OCI-LY1 (cell line): ENCODE measurements around the gene GRK5.

Experiments used
- H2AFZ ChIP-seq: fragments of 200-600 bp; sonication (generic), shearing (Covaris generic); 2 replicates; pipeline ENCODE4 v1.6.0; 2014; ENCODE audit warnings: antibody characterized with exemption, mild to moderate bottlenecking, low read length
- H3F3A ChIP-seq: fragments of 200-600 bp; sonication (generic), shearing (Covaris generic); 2 replicates; pipeline ENCODE4 v1.6.0; 2014; ENCODE audit warnings: mild to moderate bottlenecking, antibody characterized with exemption, low read length, moderate library complexity; ENCODE audit not compliant: insufficient read depth
- H3K27ac ChIP-seq: fragments of 200-600 bp; sonication (generic); 2 replicates; pipeline ENCODE4 v1.5.1; 2014; ENCODE audit warnings: low read length, mixed run types, mild to moderate bottlenecking, low read depth; ENCODE audit not compliant: poor library complexity, severe bottlenecking
- H3K27me3 ChIP-seq: fragments of 200-600 bp; sonication (generic); 2 replicates; pipeline ENCODE4 v1.6.0; 2014; ENCODE audit warnings: antibody characterized with exemption, mild to moderate bottlenecking, low read length, moderate library complexity; ENCODE audit not compliant: insufficient read depth
- H3K36me3 ChIP-seq: fragments of 200-600 bp; sonication (generic); 2 replicates; pipeline ENCODE4 v1.6.1; 2014; ENCODE audit warnings: mild to moderate bottlenecking, antibody characterized with exemption, low read length, moderate library complexity, mixed read lengths; ENCODE audit not compliant: insufficient read depth
- H3K4me1 ChIP-seq: fragments of 200-600 bp; sonication (generic); 2 replicates; pipeline ENCODE4 v1.5.1; 2014; ENCODE audit warnings: mild to moderate bottlenecking, low read length, moderate library complexity; ENCODE audit not compliant: insufficient read depth, severe bottlenecking
- H3K4me2 ChIP-seq: fragments of 200-600 bp; sonication (generic), shearing (Covaris generic); 2 replicates; pipeline ENCODE4 v1.6.1; 2014; ENCODE audit warnings: low read length
- H3K4me3 ChIP-seq: fragments of 200-600 bp; sonication (generic); 2 replicates; pipeline ENCODE4 v1.5.1; 2014; ENCODE audit warnings: low read length, low read depth, mild to moderate bottlenecking, mixed read lengths; ENCODE audit not compliant: poor library complexity, severe bottlenecking
- H3K79me2 ChIP-seq: fragments of 200-600 bp; shearing (Covaris generic); 2 replicates; pipeline ENCODE4 v1.6.1; 2016; ENCODE audit warnings: mixed run types, low read length, mixed read lengths; ENCODE audit not compliant: insufficient read depth
- H3K9ac ChIP-seq: fragments of 200-600 bp; sonication (generic), shearing (Covaris generic); 2 replicates; pipeline ENCODE4 v1.6.1; 2014; ENCODE audit warnings: mild to moderate bottlenecking, low read length, mixed read lengths
- H3K9me2 ChIP-seq: fragments of 200-600 bp; sonication (generic), shearing (Covaris generic); 2 replicates; pipeline ENCODE4 v1.6.1; 2014; ENCODE audit warnings: low read depth, mild to moderate bottlenecking, low read length, mixed read lengths
- H3K9me3 ChIP-seq: fragments of 200-600 bp; shearing (Covaris generic); 2 replicates; pipeline ENCODE4 v1.6.1; 2014; ENCODE audit warnings: low read length, mixed read lengths
- H4K20me1 ChIP-seq: fragments of 200-600 bp; sonication (generic), shearing (Covaris generic); 2 replicates; pipeline ENCODE4 v1.6.0; 2016; ENCODE audit warnings: mild to moderate bottlenecking, low read length; ENCODE audit not compliant: insufficient read depth
- CTCF ChIP-seq: fragments of 200-600 bp; sonication (generic), shearing (Covaris generic); IDR thresholded peaks from 2 replicates; pipeline ENCODE4 v1.5.1; 2017; ENCODE audit warnings: mild to moderate bottlenecking, antibody characterized with exemption, low read length, moderate library complexity, mixed read lengths
- EZH2 ChIP-seq: fragments of 200-600 bp; sonication (generic), shearing (Covaris generic); IDR thresholded peaks from 2 replicates; pipeline ENCODE4 v1.8.0; 2017; ENCODE audit warnings: borderline replicate concordance, mixed run types, mild to moderate bottlenecking, antibody characterized with exemption, low read length, moderate library complexity, mixed read lengths

The GRK5 gene

GRCh38 chr10:119313644-119314043, 106.3 kb downstream of the GRK5 start:
- Histone ChIP-seq H2AFZ (no peak overlapping the region), H4K20me1 (no peaks in the 10 kb centered on the region), H3K79me2 (no peaks in the 10 kb centered on the region), H3K36me3 (no peaks in the 10 kb centered on the region), H3K4me1 (peaks cover 22% of the 10 kb centered on the region), H3K9ac (no peak overlapping the region), H3F3A (no peaks in the 10 kb centered on the region), H3K27ac (no peak overlapping the region), H3K27me3 (peaks cover 9% of the 10 kb centered on the region; the same call in 1 of the 2 replicates), H3K4me3 (no peak overlapping the region), H3K9me2 (no peaks in the 10 kb centered on the region), H3K9me3 (no peaks in the 10 kb centered on the region), H3K4me2 (no peak overlapping the region)
- TF ChIP-seq EZH2 (no peak), CTCF (no peak)

GRCh38 chr10:119314061-119314460, 106.7 kb downstream of the GRK5 start:
- H3K9me2 ChIP-seq = no peaks in the 10 kb centered on the region
- H3K79me2 ChIP-seq = no peaks in the 10 kb centered on the region
- H4K20me1 ChIP-seq = no peaks in the 10 kb centered on the region
- H3F3A ChIP-seq = no peaks in the 10 kb centered on the region
- H3K4me3 ChIP-seq = no peak overlapping the region
- TF ChIP-seq CTCF (no peak), EZH2 (no peak)
- H2AFZ ChIP-seq = no peak overlapping the region
- H3K9me3 ChIP-seq = no peaks in the 10 kb centered on the region
- no peaks in the 10 kb centered on the region for H3K36me3 ChIP-seq
- no peak overlapping the region for H3K4me2 ChIP-seq
- no peak overlapping the region for H3K27ac ChIP-seq
- no peak overlapping the region for H3K9ac ChIP-seq
- H3K4me1 ChIP-seq = peaks cover 18% of the 10 kb centered on the region
- H3K27me3 ChIP-seq = peaks cover 9% of the 10 kb centered on the region; the same call in 1 of the 2 replicates

GRCh38 chr10:119314486-119314885, 107.1 kb downstream of the GRK5 start:
- Histone ChIP-seq H4K20me1 (no peaks in the 10 kb centered on the region), H3K79me2 (no peaks in the 10 kb centered on the region), H3K27me3 (peaks cover 9% of the 10 kb centered on the region; the same call in 1 of the 2 replicates), H3K9ac (no peak overlapping the region), H3K4me1 (peaks cover 14% of the 10 kb centered on the region), H3K4me3 (no peak overlapping the region), H3K36me3 (no peaks in the 10 kb centered on the region), H3F3A (no peaks in the 10 kb centered on the region), H3K9me2 (no peaks in the 10 kb centered on the region), H3K4me2 (no peak overlapping the region), H2AFZ (no peak overlapping the region), H3K27ac (no peak overlapping the region), H3K9me3 (no peaks in the 10 kb centered on the region)
- TF ChIP-seq CTCF = no peak
- TF ChIP-seq EZH2 = no peak
